DLD1 (cell line): Measurements from ENCODE around the gene ZSCAN18.

Experiments
- in situ Hi-C: cut with HindIII; loops from 2 replicates; pipeline ENCODE4 v1.10.0; 2017; ENCODE audit warnings: low sequenced_read_pairs

The ZSCAN18 gene

GRCh38 chr19:58086825-58087710 is 11.0 kb downstream of the ZSCAN18 start:
- in situ Hi-C loops: no loop called here

DNA sequence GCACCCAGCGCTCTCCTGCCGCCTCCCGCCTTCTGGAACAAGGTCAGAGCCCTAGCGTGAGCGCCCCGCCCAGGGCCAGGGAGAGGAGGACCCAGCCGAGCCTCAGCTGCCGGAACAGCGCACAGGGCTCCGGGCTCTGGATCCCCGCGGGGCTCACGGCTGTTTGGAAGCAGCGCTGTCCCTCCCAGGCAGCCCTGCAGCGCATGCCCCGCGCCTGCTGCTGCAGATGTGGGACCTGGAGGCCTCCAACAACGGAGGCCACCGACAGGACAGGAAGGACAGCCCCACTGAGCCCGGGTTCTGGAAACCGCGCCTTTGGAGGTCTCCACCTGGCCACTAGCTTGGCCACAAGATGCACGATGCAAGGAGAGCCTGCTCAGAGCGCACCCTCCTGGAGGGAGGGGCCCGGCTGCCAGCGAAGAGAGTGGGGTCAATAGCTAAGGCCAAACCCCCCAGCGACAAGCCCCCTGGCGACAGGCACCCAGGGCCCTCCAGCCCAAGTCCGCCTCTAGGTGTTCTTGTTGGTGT is 12.6 kb downstream of the ZSCAN18 start:
- in situ Hi-C loops: no loop called here

GRCh38 chr19:58084596-58085347 is 13.3 kb downstream of the ZSCAN18 start:
- in situ Hi-C loops: no loop called here

GRCh38 chr19:58083021-58083420 is 15.0 kb downstream of the ZSCAN18 start:
- in situ Hi-C loops: no loop called here

GRCh38 chr19:58079792-58080191 is 18.2 kb downstream of the ZSCAN18 start:
- in situ Hi-C loops: no loop called here

GRCh38 chr19:58067240-58067912 is 30.7 kb downstream of the ZSCAN18 start:
- in situ Hi-C loops: no loop called here

DNA sequence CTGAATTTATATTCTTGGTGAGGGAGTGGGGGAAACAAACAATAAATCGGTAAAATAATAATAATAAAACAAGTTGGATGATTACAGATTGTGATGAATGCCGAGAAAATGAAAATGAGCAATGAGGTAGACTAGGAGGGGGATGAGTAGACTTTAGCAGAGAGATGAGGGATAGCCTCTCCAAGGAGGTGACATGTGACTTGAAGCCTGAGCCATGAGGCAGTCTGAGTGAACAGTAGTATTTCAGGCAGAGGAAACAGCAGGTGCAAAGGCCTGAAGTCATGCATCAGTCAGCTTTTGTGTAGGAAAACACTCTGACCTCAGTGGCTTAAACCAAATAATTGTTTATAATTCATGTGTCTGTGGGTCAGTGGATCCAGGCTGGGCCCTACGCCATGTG is 34.3 kb downstream of the ZSCAN18 start:
- in situ Hi-C loops: no loop called here

DNA sequence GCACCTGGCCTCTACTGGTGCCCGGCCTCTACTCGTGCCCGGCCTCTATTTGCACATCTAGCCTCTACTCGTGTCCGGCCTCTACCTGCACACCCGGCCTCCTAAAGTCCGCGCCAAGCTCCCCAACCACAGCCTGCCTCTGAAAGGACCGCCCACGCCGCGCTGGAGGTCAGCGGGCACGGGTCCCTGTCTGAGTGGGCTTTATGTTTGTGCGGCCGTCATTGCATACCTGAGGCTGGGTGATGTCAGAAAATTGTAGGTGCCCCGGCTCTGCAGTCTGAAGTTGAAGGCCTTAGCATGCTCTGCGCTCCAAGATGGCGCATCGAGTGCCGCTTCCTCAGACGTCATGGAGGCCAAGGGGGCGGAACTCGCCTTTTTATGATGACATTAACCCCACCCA is 37.8 kb downstream of the ZSCAN18 start:
- in situ Hi-C loops: no loop called here

GRCh38 chr19:58059671-58060078 is 38.4 kb downstream of the ZSCAN18 start:
- in situ Hi-C loops: no loop called here

GRCh38 chr19:58059003-58059670 is 38.9 kb downstream of the ZSCAN18 start, which contains the start of gene ZNF135:
ZNF135 (plus strand) TSS chr19:58059282; CDS start chr19:58060003, 721 bp downstream.
- in situ Hi-C loops: no loop called here

DNA sequence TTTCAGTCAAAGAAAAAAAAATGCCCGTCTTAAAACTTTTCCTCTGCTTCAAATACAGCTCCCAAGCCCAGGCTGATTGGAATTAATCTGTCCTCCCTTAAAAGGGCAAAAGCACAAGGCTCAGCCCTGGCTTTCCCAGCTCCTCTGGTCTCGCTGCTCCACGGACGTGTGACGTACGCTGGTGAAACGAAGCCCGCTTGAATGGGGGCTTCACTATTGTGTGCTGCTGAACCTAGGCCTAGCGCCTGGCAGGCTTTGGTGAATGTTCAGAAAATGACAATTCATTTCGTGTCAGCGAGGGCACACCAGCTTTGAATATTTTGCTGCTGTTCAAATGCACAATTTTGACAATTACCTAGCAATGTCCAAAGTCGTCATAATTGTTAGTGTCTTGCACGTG is 39.6 kb downstream of the ZSCAN18 start:
- in situ Hi-C loops: no loop called here

DNA sequence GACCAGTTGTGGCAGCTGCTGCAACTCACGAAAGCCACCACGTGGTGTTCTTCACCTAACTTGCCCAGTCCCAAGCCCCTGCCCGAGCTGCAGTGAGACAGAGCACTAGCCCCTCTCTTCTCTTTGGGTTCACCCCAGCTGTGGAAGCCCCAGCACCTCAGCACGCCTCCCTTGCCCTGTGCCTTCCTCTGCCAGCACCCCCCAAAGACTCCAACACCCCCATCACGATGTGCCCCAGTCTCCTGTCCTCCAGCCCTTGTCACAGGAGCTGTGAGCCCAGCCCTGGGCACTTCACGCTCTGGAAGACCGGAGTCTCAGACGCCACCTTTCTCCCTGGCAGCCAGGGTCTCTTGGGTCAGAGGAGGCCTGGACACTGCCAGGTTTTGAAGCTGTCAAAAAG is 41.2 kb downstream of the ZSCAN18 start:
- in situ Hi-C loops: no loop called here

- in situ Hi-C loops: no loop called here
Observed at GRCh38 chr19:58056261-58056660, 41.8 kb downstream of the ZSCAN18 start.

DNA sequence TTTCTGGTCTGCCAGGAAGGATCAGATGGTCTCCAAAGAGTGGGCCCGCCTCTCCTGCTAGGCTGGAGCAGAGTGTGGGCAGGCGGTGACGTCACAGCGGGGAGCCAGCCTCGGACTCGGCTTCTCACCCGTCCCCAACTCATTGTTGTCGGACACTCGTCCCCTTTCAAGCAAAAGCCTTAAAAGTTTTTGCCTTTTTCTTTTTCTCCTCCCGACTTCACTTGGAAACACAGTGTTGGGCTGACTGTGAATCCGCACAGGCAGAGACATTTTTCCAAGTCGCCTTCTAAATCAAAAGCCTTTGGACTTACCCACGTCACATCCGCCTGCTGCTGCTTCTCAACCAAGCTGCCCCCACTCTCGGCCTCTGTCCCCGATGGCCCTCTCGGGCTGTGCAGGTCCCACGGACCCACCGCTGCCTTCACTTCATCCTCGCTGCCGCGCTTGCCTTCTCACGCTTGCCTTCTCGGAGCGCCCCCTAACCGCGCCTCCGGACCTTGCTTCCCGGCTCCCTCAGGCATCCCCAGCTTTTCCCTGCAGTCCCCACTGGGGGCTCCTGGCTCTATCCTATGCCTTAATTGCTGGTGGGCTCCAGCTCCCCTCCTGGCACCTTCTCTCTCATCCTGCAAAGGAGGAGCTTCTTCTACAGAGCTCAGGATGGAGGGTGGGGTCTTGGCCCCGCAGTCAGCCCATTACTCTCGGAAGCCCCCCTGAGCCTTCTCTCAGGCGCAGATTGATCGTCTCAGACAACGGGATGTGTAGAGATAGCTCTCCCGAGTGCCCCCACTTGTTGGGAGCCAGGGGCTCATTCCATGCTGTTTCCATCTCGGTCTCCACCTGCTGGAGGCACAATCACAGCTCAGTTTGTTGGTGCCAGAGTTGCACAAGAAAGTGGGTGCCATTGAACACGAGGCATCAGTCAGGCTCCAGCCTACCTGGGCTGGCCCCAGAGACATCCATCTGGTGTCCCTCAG is 42.8 kb downstream of the ZSCAN18 start:
- in situ Hi-C loops: no loop called here

GRCh38 chr19:58053480-58054156 is 44.4 kb downstream of the ZSCAN18 start:
- in situ Hi-C loops: no loop called here

- in situ Hi-C loops: no loop called here
Observed at GRCh38 chr19:58052256-58052655, 45.8 kb downstream of the ZSCAN18 start.

DNA sequence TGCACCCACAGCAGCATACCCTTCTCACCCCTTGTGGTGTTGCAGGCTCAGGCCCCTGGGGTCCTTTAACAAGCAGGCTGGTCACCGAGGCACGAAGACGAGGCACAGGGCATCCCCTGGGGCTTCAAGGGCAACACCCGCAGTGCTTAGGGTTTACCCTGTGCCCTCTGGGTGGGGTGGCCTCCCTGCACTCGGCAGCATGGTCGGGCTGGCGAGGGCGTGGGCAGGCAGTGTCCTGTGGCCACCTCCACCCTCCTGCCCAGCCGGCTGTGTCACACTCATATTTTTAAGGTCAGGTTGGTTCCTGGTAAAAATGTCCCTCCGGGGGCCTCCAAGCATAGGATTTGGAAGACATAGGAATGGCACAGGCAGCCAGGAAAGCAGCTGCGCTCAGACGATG is 50.4 kb downstream of the ZSCAN18 start:
- in situ Hi-C loops: no loop called here

GRCh38 chr19:58046856-58047255 is 51.2 kb downstream of the ZSCAN18 start:
- in situ Hi-C loops: no loop called here
